Brain pericyte (primary cell): ENCODE measurements around the gene ERC2.

Experiments used
- DNase-seq: peaks from one replicate; pipeline ENCODE4 v3.0.0-alpha.2; 2012; ENCODE audit warnings: low read depth, low spot score

ERC2 gene

GRCh38 chr3:56253941-56254665 is 214.2 kb downstream of the ERC2 start:
- DNase-seq: no peak

GRCh38 chr3:56251343-56251945 is 216.8 kb downstream of the ERC2 start:
- peak; percentile 4 for DNase-seq

DNA sequence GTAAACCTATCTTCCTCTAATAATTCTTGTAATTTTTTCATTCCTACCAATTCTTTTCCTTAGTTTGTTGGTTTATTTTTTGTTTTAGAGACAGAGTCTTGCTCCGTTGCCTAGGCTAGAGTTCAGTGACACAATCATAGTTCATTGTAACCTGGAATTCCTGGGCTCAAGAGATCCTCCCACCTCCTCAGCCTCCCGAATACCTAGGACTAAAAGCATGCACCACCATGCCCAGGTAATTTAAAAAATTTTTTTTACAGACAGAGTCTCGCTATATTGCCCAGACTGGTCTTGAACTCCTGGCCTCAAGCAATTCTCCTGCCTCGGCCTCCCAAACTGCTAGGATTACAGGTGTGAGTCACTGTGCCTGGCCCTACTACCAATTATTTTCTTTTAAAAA is 220.2 kb downstream of the ERC2 start:
- no peak for DNase-seq

DNA sequence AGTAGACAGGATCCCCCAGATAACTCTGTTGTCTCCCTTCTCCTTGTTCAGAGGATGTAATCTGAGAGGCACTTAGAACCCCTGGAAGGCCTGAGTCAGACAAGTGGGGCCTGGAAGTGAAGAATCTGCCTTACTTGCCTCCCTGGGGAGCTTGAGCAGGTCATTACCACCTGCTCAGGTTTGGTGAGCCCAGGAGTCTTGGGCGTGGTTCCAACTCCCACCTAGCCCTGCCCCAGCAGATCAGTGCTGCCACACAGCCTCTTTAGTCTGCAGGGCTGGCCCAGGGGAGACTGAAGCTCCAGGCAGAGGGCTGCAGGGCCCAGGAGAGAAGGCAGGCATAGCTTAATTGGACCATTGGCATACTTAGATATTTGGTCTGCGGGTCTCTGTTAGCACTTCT is 230.0 kb downstream of the ERC2 start:
- DNase-seq: no peak

- no peak for DNase-seq
Measured at GRCh38 chr3:56233742-56234141, 234.5 kb downstream of the ERC2 start.

DNA sequence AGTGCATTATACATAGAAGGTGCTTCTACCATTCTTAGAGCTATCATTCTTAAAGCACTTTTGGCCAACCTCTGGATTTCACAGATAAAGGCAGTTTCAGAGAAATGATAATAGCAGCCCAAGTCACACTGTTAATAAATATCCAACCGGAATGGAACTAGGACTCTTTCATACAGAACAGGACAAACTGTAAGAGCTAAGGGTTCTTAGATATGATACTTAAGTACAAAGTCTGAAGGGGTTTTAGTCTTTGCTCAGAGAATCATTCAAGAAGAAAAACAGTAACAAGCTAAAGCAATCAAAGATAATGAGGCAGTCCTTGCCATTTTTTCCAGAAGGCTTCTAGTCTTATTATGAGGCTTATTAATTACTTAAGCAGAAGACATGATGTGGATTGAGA is 239.0 kb downstream of the ERC2 start:
- no peak for DNase-seq

DNA sequence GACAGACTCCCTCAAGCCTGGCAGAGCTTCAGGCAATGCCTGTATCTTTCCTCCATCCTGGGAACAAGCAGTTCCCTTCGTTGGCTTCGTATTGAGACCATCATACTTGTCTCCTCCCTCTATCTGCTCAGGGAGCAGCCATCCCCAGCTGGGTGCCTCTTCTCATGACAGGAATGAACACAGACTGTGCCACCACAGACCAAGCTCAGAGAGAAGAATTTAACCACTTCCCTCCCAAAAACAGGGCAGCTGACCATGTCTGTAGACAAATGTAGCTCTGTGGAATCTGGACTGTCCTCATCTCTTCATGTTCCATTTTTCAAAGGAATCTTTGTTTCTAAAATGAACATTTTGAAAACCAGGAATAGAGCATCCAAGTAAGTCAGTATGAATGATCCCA is 245.4 kb downstream of the ERC2 start:
- DNase-seq: no peak

DNA sequence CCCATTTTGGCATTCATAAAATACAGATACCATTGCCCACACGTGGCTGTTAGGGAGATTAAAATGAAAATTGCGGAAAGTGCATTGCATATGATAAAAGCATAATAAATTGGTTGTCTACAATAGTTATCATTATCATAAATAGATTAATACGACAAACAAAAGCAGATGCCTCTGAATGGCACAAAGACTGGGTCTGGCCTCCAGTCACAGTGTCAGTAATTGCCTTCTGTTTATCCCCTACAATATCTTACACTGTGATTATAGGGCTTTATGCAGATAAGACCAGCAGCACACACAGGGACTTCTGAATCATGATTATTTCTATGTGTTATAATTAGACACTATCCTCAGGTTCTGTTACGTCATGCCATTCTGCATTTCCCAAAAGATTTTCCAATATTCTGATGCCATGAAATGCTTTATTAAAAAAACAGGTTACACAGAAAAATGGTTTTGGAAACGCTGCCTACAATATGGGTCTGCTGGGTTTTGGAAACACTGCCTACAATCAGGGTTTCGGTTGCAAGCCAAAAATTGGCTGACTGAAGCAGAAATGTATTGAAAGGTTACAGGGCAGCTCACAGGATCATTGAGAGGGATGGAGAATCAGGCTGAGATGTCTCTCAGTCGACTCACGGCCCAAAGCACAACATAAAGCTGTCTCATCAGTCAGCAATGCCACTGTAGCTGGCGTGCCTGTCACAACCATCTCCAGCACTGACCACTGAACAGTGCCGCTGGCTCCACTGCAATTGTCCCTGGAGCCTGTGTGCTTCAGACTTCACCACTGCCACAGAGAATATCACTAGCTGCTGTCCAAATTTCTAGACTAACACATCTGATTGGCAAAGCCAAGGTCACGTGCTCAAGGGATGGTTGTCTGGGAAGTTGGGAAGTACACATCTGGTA is 248.1 kb downstream of the ERC2 start:
- DNase-seq: no peak

DNA sequence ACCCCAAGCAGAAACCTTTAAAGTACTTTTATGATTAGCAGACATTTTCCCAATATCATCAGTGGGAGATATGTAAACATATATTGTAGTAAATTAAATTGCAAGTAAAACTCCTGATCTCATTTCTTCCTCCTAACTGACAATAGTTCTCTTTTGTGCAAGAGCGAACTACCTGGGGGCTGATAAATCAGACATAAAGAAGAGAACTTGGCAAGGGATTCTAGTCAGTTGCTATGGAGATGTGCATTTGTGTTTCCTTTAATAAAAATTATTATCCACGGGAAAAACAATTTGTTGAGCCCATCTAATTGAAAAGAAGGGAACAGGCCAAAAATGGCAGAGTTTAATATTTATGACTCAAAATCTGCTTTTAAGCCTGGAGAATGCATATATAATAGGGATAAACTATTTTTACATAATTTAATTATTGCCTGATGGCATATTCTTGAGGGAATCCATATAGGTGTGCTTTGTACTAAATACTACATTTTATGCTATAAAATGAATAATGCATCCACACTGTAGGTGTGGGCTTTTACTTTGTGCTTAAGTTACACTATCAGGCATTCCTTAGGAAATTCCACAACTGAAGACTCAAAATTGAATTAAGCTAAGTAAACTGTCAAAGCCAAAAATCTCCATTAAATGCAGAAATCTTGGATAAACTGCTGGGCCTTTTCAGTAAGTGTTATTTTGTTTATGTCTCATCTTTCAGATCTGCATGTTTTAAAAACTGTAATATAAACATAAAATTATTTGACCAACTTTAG is 258.1 kb downstream of the ERC2 start:
- no peak for DNase-seq

- no peak for DNase-seq
Measured at GRCh38 chr3:56207922-56208321, 260.3 kb downstream of the ERC2 start.

DNA sequence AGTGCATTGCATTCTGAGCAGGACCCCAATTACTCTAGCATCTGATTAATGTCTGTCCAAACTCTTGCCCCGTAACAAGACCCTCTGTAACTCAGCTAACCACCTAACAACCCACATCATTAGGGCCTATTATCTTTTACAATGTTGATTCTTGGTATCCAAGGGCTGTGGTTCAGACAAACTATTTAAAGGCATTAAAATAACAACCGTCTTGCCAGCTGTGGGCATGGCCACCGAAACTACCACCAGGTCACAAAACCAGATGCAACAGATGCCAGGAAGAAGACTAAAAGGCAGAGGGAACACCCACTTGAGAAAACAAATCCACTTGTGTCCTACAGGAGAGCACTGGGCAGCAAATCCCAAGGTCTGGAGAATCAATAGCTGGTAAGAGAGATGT is 262.9 kb downstream of the ERC2 start:
- DNase-seq: no peak

DNA sequence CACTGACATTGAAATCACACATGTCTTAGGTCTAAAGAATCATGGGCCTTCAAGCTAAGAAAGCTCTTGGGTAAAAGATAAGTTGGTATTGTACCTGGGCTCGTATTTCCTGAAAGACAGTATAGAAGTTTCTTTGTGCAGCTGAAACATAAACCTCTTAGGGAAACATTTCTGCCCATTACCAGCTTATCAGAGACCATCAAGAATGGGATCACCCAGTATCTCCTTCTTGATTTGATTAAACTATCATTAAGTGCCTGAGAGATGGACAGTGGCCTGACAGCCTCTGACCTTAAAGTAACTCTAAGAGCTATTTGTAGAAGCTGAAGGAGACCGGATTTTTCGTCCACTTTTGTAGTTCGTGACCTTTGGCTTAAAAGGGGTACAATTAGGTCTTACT is 265.3 kb downstream of the ERC2 start:
- DNase-seq: no peak

GRCh38 chr3:56201407-56201806 is 266.9 kb downstream of the ERC2 start:
- no peak for DNase-seq

GRCh38 chr3:56200251-56200650 is 268.0 kb downstream of the ERC2 start:
- DNase-seq: no peak

GRCh38 chr3:56197991-56198390 is 270.3 kb downstream of the ERC2 start:
- no peak for DNase-seq

DNA sequence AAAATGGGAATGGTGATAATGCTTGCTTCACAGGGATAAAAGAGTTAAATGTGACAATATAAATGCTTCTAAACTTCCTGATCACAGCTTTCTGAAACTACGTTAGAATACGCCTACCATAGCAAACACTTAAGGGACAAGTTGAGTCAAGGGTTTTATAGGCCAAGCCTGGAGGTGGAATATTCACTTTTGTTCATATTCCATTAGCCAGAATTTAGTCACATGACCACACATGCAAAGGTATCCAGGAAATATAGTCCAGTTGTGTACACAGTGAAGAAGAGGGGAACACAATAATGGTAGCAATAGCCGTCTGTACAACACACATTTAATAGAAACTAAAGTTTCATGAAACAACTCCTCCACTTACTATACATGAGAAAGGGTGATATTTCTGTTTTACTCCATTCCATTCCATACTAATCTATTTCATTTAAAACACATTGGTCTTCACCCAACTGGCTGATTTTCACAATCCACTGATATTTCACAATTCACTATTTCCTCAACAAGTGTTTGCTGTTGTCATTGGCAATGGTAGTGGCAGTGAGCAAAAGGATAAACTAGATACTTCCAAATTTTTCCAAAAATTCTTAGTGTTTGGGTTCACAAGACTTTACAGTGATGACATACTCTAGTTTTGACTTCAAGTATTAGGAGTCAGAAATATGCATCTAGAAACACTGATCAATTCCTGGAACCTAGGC is 270.9 kb downstream of the ERC2 start:
- no peak for DNase-seq

DNA sequence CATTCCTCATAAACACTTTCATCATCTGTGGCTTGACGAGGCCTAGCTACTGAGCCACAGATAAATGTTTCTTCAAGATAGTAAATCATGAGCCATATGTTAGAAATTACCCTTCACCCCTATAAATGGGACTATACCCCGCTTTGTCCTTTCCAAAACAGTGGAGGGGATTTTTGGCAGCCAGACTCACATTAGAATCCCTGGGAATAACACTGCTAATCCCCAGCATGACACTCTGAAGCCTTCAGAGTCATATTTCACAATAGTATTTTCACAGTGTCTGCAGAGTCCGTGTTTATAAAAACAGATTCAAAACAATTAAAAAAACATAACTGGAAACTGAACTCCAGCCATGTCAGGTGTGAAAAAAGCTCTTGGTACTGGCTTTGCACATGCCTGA is 271.6 kb downstream of the ERC2 start:
- DNase-seq: no peak

GRCh38 chr3:56193519-56193918 is 274.7 kb downstream of the ERC2 start:
- DNase-seq: no peak

GRCh38 chr3:56192001-56192400 is 276.3 kb downstream of the ERC2 start:
- no peak for DNase-seq

DNA sequence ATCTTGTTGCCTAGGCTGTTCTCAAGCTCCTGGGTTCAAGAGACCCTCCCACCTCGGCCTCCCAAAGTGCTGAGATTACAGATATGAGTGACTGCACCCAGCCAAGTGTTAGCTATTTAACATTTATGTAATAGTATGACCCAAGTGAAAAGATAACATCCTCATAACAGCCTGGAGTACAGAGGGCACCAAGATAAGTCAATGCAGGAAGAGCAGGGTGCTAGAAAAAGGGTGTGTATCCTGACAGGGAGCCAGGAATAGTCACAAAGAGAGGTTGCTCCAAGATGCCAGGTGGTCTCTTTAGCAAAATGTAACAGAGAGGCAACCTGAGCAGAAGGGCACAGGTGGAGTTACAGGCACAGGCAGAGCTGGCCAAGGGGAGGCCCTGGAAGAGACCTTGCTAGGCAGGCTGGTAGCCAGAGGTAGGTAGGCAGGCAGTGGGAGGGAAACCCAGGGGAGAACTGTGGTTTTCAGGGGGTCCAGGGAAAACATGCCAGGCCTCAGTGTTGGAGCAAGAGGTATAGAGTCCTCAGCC is 277.4 kb downstream of the ERC2 start:
- DNase-seq: no peak

DNA sequence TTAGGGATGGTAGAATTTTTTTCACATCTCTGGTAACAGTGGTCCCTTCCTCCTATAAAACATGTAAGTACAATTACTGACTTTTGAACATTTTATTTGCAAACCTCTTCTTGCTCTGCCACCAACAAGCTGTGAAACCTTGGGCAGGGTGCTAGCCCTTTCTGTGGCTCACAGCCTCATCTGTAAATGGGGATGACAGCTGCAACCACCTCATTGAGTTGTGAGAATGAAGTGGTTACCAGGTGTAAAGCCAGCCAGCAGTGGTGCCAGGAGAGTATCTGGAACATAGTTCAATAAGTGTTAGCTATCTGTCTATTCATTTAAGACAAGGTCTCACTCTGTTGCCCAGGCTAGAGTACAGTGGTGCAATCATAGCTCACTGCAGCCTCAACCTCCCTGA is 278.1 kb downstream of the ERC2 start:
- DNase-seq: no peak
